ENCODE measurements around the gene PLEKHH1. TPM values are rescaled to one million over a fixed set of nuclear protein-coding genes. Genes with fewer than 3 reads are reported as not detected.
A peak's percentile ranks its signal among the peaks of the same experiment; 100 is the strongest.

The PLEKHH1 gene
- polyA plus RNA-seq, 3 donors: 0.23 TPM; not detected in 2

GRCh38 chr14:67584978-67585377 lies 51.9 kb downstream of the PLEKHH1 start:
- TF ChIP-seq, protein P1, sequence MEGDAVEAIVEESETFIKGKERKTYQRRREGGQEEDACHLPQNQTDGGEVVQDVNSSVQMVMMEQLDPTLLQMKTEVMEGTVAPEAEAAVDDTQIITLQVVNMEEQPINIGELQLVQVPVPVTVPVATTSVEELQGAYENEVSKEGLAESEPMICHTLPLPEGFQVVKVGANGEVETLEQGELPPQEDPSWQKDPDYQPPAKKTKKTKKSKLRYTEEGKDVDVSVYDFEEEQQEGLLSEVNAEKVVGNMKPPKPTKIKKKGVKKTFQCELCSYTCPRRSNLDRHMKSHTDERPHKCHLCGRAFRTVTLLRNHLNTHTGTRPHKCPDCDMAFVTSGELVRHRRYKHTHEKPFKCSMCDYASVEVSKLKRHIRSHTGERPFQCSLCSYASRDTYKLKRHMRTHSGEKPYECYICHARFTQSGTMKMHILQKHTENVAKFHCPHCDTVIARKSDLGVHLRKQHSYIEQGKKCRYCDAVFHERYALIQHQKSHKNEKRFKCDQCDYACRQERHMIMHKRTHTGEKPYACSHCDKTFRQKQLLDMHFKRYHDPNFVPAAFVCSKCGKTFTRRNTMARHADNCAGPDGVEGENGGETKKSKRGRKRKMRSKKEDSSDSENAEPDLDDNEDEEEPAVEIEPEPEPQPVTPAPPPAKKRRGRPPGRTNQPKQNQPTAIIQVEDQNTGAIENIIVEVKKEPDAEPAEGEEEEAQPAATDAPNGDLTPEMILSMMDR (IDR thresholded peaks at IDR 0.05): no peak
- peaks cover 24 to 25% of the 10 kb centered on the region in 2 donors for H3K36me3 Mint-ChIP-seq
- Histone ChIP-seq H3K9ac (ENCODE audit: insufficient read depth, low read length, poor library complexity, severe bottlenecking) (no peak overlapping the region), H3K4me1 (ENCODE audit: control insufficient read depth in 1 of 2, insufficient read depth in 2 of 2, low read length in 2 of 2) (no peaks in the 10 kb centered on the region), H4K20me1 (ENCODE audit: insufficient read depth, low read length) (no peaks in the 10 kb centered on the region), H3K27me3 (ENCODE audit: control insufficient read depth in 2 of 2, insufficient read depth in 2 of 2, low read length in 2 of 2) (no peaks in the 10 kb centered on the region), H3K4me3 (replicated peaks in 1 of 3; ENCODE audit: low read depth in 2 of 3, low read length in 3 of 3) (no peak overlapping the region), H3K4me2 (replicated peaks; ENCODE audit: extremely low read depth, low read length, poor library complexity, severe bottlenecking) (no peak overlapping the region), H3K36me3 (replicated peaks in 1 of 2; ENCODE audit: control insufficient read depth in 1 of 2, insufficient read depth in 2 of 2, low read length in 2 of 2) (peaks cover 21 to 29% of the 10 kb centered on the region in 2 donors), H3K27ac (ENCODE audit: low read depth in 1 of 2, low read length in 2 of 2) (no peak overlapping the region), H3K79me2 (ENCODE audit: insufficient read depth, low read length) (no peaks in the 10 kb centered on the region), H2AFZ (ENCODE audit: insufficient read depth, low read depth, low read length, poor library complexity, severe bottlenecking) (no peak overlapping the region), H3K9me3 (replicated peaks in 1 of 2; ENCODE audit: control insufficient read depth in 1 of 2, insufficient read depth in 1 of 2, low read length in 2 of 2) (no peaks in the 10 kb centered on the region)
- no peaks in the 10 kb centered on the region for H3K27me3 Mint-ChIP-seq (ENCODE audit: low read depth in 3 of 3)
- no CpG with 5 or more reads among the region's 3 CpGs for WGBS (ENCODE audit: insufficient coverage)
- DNase-seq: no peak
- H3K4me1 Mint-ChIP-seq: peaks cover 2% of the 10 kb centered on the region
- intact Hi-C loops (cut with micrococcal nuclease): loop anchor here (1.0 to 5.0 kb wide), 3 partner anchors 82 to 122 kb away; no protein-coding TSS in a partner anchor
- no peaks in the 10 kb centered on the region for H3K9me3 Mint-ChIP-seq
- no peak overlapping the region for H3K27ac Mint-ChIP-seq
- H3K4me3 Mint-ChIP-seq: no peak overlapping the region

DNA sequence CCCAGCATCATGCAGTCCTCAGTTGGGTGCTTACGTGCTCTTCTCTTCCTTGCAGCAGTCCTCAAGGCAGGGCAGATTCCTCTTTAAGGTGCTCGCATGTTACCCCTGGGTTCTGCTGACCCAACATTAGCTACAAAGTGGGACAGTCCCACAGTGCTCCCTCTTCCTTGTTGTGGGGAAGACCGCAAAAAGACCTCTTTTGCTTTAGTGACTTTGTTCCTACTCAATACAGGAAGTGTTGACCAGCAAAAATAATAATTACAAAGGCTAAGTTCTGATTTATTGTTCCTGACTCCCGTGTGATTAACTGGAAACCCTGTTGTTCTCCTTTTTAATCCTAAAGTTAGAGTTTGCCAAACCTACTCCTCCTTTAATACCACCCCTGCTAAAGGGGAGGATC lies 53.3 kb downstream of the PLEKHH1 start:
- Mint-ChIP-seq H3K27me3 (ENCODE audit: low read depth in 3 of 3) (no peaks in the 10 kb centered on the region), H3K4me3 (no peak overlapping the region), H3K9me3 (no peaks in the 10 kb centered on the region), H3K36me3 (peaks cover 34% of the 10 kb centered on the region in 2 donors), H3K27ac (peak overlapping the region in 1 of 7 donors; percentile 33), H3K4me1 (peaks cover 2% of the 10 kb centered on the region)
- Histone ChIP-seq H3K79me2 (ENCODE audit: insufficient read depth, low read length) (no peaks in the 10 kb centered on the region), H3K4me1 (ENCODE audit: control insufficient read depth in 1 of 2, insufficient read depth in 2 of 2, low read length in 2 of 2) (no peaks in the 10 kb centered on the region), H3K9me3 (replicated peaks in 1 of 2; ENCODE audit: control insufficient read depth in 1 of 2, insufficient read depth in 1 of 2, low read length in 2 of 2) (no peaks in the 10 kb centered on the region), H2AFZ (ENCODE audit: insufficient read depth, low read depth, low read length, poor library complexity, severe bottlenecking) (no peak overlapping the region), H3K27me3 (ENCODE audit: control insufficient read depth in 2 of 2, insufficient read depth in 2 of 2, low read length in 2 of 2) (no peaks in the 10 kb centered on the region), H3K4me3 (replicated peaks in 1 of 3; ENCODE audit: low read depth in 2 of 3, low read length in 3 of 3) (no peak overlapping the region), H3K9ac (ENCODE audit: insufficient read depth, low read length, poor library complexity, severe bottlenecking) (no peak overlapping the region), H4K20me1 (ENCODE audit: insufficient read depth, low read length) (no peaks in the 10 kb centered on the region), H3K36me3 (replicated peaks in 1 of 2; ENCODE audit: control insufficient read depth in 1 of 2, insufficient read depth in 2 of 2, low read length in 2 of 2) (peaks cover 33 to 42% of the 10 kb centered on the region in 2 donors), H3K27ac (ENCODE audit: low read depth in 1 of 2, low read length in 2 of 2) (no peak overlapping the region), H3K4me2 (replicated peaks; ENCODE audit: extremely low read depth, low read length, poor library complexity, severe bottlenecking) (no peak overlapping the region)
- no peak for DNase-seq
- intact Hi-C loops (cut with micrococcal nuclease): no loop called here
- WGBS (ENCODE audit: insufficient coverage): 100% methylated on average over 1 of the region's 4 CpGs
- TF ChIP-seq, protein P1 (IDR thresholded peaks at IDR 0.05): no peak

Measured in CD14-positive monocyte (primary cell).